GM11168 (cell line): ENCODE data around the gene SYCP3.
"Not testable (repeated sequence)": the region's sequence is repeated elsewhere in the genome, so short reads cannot be mapped to it uniquely, and the experiment has no call there.

Experiments used
- in situ Hi-C: fragments of 300-500 bp; cut with MboI; formaldehyde crosslinking; loops from one replicate; pipeline ENCODE4 v1.12.0; 2022; ENCODE audit warnings: low sequenced_read_pairs; ENCODE audit not compliant: unreplicated experiment

The SYCP3 gene

GRCh38 chr12:101690544-101691098, 48.6 kb downstream of the SYCP3 start:
- in situ Hi-C loops, result no loop called here

GRCh38 chr12:101686176-101686575, 53.1 kb downstream of the SYCP3 start:
- in situ Hi-C loops, result no loop called here

- in situ Hi-C loops, result no loop called here
Observed at GRCh38 chr12:101685092-101685491, 54.2 kb downstream of the SYCP3 start.

- in situ Hi-C loops, result not testable (repeated sequence)
Observed at GRCh38 chr12:101681627-101682026, 57.6 kb downstream of the SYCP3 start.

GRCh38 chr12:101680647-101681046, 58.6 kb downstream of the SYCP3 start:
- in situ Hi-C loops, result no loop called here

- in situ Hi-C loops, result no loop called here
Observed at GRCh38 chr12:101680240-101680639, 59.0 kb downstream of the SYCP3 start.
